GM18951 (cell line): ENCODE results near the gene OR10H5.
"Not testable (repeated sequence)": the region's sequence is repeated elsewhere in the genome, so short reads cannot be mapped to it uniquely, and the experiment has no call there.

Experiments used
- POLR2A ChIP-seq: IDR thresholded peaks from 4 replicates; pipeline ENCODE4 v1.6.1; 2011; ENCODE audit warnings: mild to moderate bottlenecking; ENCODE audit not compliant: insufficient read length, insufficient read depth; ENCODE audit errors: extremely low read depth
- in situ Hi-C: fragments of 300-500 bp; cut with MboI; formaldehyde crosslinking; loops from one replicate; pipeline ENCODE4 v1.12.0; 2022; ENCODE audit warnings: low sequenced_read_pairs, mixed read lengths, inconsistent platforms; ENCODE audit not compliant: unreplicated experiment

OR10H5 gene

GRCh38 chr19:15782211-15782610 is 5.2 kb upstream of the OR10H5 start:
- in situ Hi-C loops = no loop called here
- no peak for TF ChIP-seq POLR2A

GRCh38 chr19:15782896-15783295 is 4.6 kb upstream of the OR10H5 start:
- in situ Hi-C loops = not testable (repeated sequence)

GRCh38 chr19:15788594-15789270 is 1.3 kb downstream of the OR10H5 start:
- TF ChIP-seq POLR2A = no peak
- in situ Hi-C loops = no loop called here

GRCh38 chr19:15790096-15790495 is 2.6 kb downstream of the OR10H5 start:
- in situ Hi-C loops = no loop called here
- no peak for TF ChIP-seq POLR2A

GRCh38 chr19:15794279-15794678 is 6.8 kb downstream of the OR10H5 start:
- in situ Hi-C loops = not testable (repeated sequence)

- in situ Hi-C loops = no loop called here
- TF ChIP-seq POLR2A = no peak
These were observed 22.9 kb downstream of the OR10H5 start for GRCh38 chr19:15810335-15810734.

GRCh38 chr19:15811476-15811875 is 24.0 kb downstream of the OR10H5 start:
- in situ Hi-C loops = no loop called here

GRCh38 chr19:15812060-15812722 is 24.7 kb downstream of the OR10H5 start:
- TF ChIP-seq POLR2A = no peak
- in situ Hi-C loops = no loop called here

More at GRCh38 chr19:15811476-15811875, 24.0 kb downstream of the OR10H5 start:
- no peak for TF ChIP-seq POLR2A

GRCh38 chr19:15813916-15814315 is 26.5 kb downstream of the OR10H5 start:
- no peak for TF ChIP-seq POLR2A
- in situ Hi-C loops = no loop called here

- in situ Hi-C loops = no loop called here
- TF ChIP-seq POLR2A = no peak
These were observed 27.8 kb downstream of the OR10H5 start, which contains the start of gene OR10H1 for GRCh38 chr19:15815306-15815705. Gene OR10H1 (minus strand): TSS chr19:15815664. CDS start chr19:15808037, 7,627 bp downstream.

GRCh38 chr19:15820646-15821045 is 33.2 kb downstream of the OR10H5 start:
- TF ChIP-seq POLR2A = no peak
- in situ Hi-C loops = no loop called here

GRCh38 chr19:15825753-15826152 is 38.3 kb downstream of the OR10H5 start:
- in situ Hi-C loops = no loop called here
- no peak for TF ChIP-seq POLR2A

- no peak for TF ChIP-seq POLR2A
- in situ Hi-C loops = no loop called here
These were observed 40.7 kb downstream of the OR10H5 start for GRCh38 chr19:15828121-15828610.

GRCh38 chr19:15828611-15829305 is 41.3 kb downstream of the OR10H5 start:
- in situ Hi-C loops = not testable (repeated sequence)
